ENCODE measurements around the gene VPS37C. TPM values are rescaled to one million over a fixed set of nuclear protein-coding genes. Genes with fewer than 3 reads are reported as not detected.
"Not testable (repeated sequence)": the region's sequence is repeated elsewhere in the genome, so short reads cannot be mapped to it uniquely, and the experiment has no call there.

The VPS37C gene
- total and polyA plus RNA-seq, 3 experiments from 2014 or later, result 1.3 to 10.3 (median 8.4) TPM

GRCh38 chr11:61186504-61186903, 25.3 kb upstream of the VPS37C start:
- Histone ChIP-seq H3K27me3 (ENCODE audit: insufficient read depth, low read length, poor library complexity, severe bottlenecking) (no peaks in the 10 kb centered on the region), H3K27ac (ENCODE audit: low read depth, low read length) (no peak overlapping the region), H3K9me3 (ENCODE audit: low read length) (no peaks in the 10 kb centered on the region), H3K4me1 (ENCODE audit: insufficient read depth, low read length) (no peaks in the 10 kb centered on the region), H3K4me3 (ENCODE audit: low read length) (no peak overlapping the region), H3K36me3 (ENCODE audit: insufficient read depth, low read length) (no peaks in the 10 kb centered on the region)
- H3K9me3 Mint-ChIP-seq, result peaks cover 0 to 1% (median 0%) of the 10 kb centered on the region in 5 donors
- H3K4me1 Mint-ChIP-seq, result no peaks in the 10 kb centered on the region
- no peaks in the 10 kb centered on the region for H3K36me3 Mint-ChIP-seq
- ChIA-PET CTCF (interaction anchor here (0.9 to 3.5 kb wide), 20 partner anchors 8 to 393 kb away, joined by 3 to 35 read pairs (median 4); no protein-coding TSS in a partner anchor), POLR2A (no interaction called here)
- H3K27ac Mint-ChIP-seq, result no peak overlapping the region
- no peak for DNase-seq
- H3K27me3 Mint-ChIP-seq, result peaks cover 0 to 14% of the 10 kb centered on the region in 2 donors
- no peak overlapping the region for H3K4me3 Mint-ChIP-seq

DNA sequence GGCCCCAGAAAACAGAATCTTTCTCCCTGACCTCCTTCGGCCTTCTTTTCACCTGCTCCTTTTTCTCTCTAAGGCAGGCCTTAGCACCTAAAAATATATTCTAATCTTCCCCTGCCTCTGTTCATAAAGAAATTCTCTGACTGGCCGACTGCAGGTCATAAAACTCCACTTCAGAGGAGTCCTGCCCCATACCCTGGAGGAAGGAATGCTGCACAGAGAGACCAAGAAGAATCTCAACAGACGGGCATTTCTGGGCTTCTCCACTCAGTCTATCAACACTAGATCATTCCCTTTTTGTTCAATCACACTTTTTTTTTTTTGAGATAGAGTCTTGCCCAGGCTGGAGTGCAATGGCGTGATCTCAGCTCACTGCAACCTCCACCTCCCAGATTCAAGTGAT, 22.4 kb upstream of the VPS37C start:
- Histone ChIP-seq H3K36me3 (ENCODE audit: insufficient read depth, low read length) (no peaks in the 10 kb centered on the region), H3K4me3 (ENCODE audit: low read length) (no peak overlapping the region), H3K9me3 (ENCODE audit: low read length) (no peaks in the 10 kb centered on the region), H3K27ac (ENCODE audit: low read depth, low read length) (no peak overlapping the region), H3K27me3 (ENCODE audit: insufficient read depth, low read length, poor library complexity, severe bottlenecking) (no peaks in the 10 kb centered on the region), H3K4me1 (ENCODE audit: insufficient read depth, low read length) (no peaks in the 10 kb centered on the region)
- Mint-ChIP-seq H3K4me1 (no peaks in the 10 kb centered on the region), H3K36me3 (no peaks in the 10 kb centered on the region), H3K27ac (peak overlapping the region in 1 of 8 donors; percentile 47), H3K9me3 (no peaks in the 10 kb centered on the region), H3K4me3 (no peak overlapping the region), H3K27me3 (peaks cover 6 to 20% of the 10 kb centered on the region in 2 donors)
- DNase-seq, result no peak
- POLR2A ChIA-PET, result no interaction called here
- CTCF ChIA-PET, result no interaction called here

DNA sequence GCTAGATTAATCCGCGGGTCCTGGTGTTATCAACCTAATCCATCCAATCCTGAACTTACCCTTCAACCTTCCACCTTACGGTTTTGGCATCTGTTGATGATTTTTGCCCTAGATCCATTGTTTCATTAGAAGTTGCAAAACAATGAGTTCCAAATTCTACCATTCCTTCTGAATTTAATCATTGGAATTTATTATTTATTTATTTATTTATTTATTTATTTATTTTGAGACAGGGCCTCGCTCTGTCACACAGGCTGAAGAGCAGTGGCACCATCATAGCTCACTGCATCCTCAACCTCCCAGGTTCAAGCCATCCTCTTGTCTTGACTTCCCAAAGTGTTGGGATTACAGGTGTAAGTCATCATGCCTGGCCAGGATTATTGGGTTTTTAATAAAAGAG, 20.3 kb upstream of the VPS37C start:
- POLR2A ChIA-PET, result no interaction called here
- Histone ChIP-seq H3K4me3 (ENCODE audit: low read length) (no peak overlapping the region), H3K4me1 (ENCODE audit: insufficient read depth, low read length) (no peaks in the 10 kb centered on the region), H3K27ac (ENCODE audit: low read depth, low read length) (no peak overlapping the region), H3K27me3 (ENCODE audit: insufficient read depth, low read length, poor library complexity, severe bottlenecking) (no peaks in the 10 kb centered on the region), H3K36me3 (ENCODE audit: insufficient read depth, low read length) (no peaks in the 10 kb centered on the region), H3K9me3 (ENCODE audit: low read length) (no peaks in the 10 kb centered on the region)
- Mint-ChIP-seq H3K9me3 (no peaks in the 10 kb centered on the region), H3K4me1 (no peaks in the 10 kb centered on the region), H3K36me3 (no peaks in the 10 kb centered on the region), H3K27ac (no peak overlapping the region), H3K4me3 (no peak overlapping the region), H3K27me3 (peaks cover 6 to 20% of the 10 kb centered on the region in 2 donors)
- CTCF ChIA-PET, result no interaction called here
- no peak for DNase-seq

DNA sequence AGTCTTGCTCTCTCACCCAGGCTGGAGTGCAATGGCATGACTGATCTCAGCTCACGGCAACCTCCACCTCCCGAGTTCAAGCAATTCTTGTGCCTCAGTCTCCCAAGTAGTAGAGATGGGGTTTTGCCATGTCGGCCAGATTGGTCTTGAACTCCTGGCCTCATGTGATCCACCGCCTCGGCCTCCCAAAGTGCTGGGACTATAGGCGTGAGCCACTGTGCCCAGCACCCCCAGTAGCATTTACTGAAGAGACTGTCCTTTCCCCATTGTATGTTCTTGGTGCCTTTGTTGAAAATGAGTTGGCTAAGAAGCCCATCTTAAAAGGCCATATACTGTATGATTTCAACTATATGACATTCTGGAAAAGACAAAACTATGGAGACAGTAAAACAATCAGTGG, 19.0 kb upstream of the VPS37C start:
- H3K4me3 ChIP-seq (ENCODE audit: low read length); H3K4me1 Mint-ChIP-seq; H3K4me1 ChIP-seq (ENCODE audit: insufficient read depth, low read length); POLR2A ChIA-PET; H3K36me3 Mint-ChIP-seq; H3K9me3 Mint-ChIP-seq; H3K4me3 Mint-ChIP-seq; H3K27me3 ChIP-seq (ENCODE audit: insufficient read depth, low read length, poor library complexity, severe bottlenecking); H3K27ac Mint-ChIP-seq; H3K9me3 ChIP-seq (ENCODE audit: low read length); H3K36me3 ChIP-seq (ENCODE audit: insufficient read depth, low read length); DNase-seq; H3K27ac ChIP-seq (ENCODE audit: low read depth, low read length); CTCF ChIA-PET: not testable (repeated sequence)
- peaks cover 9 to 26% of the 10 kb centered on the region in 2 donors for H3K27me3 Mint-ChIP-seq

- Histone ChIP-seq H3K27ac (ENCODE audit: low read depth, low read length) (no peak overlapping the region), H3K4me3 (ENCODE audit: low read length) (no peak overlapping the region), H3K9me3 (ENCODE audit: low read length) (no peaks in the 10 kb centered on the region), H3K4me1 (ENCODE audit: insufficient read depth, low read length) (peaks cover 13% of the 10 kb centered on the region), H3K27me3 (ENCODE audit: insufficient read depth, low read length, poor library complexity, severe bottlenecking) (no peaks in the 10 kb centered on the region), H3K36me3 (ENCODE audit: insufficient read depth, low read length) (no peaks in the 10 kb centered on the region)
- peaks cover 11 to 12% (median 12%) of the 10 kb centered on the region in 3 donors for H3K4me1 Mint-ChIP-seq
- DNase-seq, result no peak
- peaks cover 0 to 3% (median 0%) of the 10 kb centered on the region in 5 donors for H3K9me3 Mint-ChIP-seq
- peaks cover 13 to 24% of the 10 kb centered on the region in 2 donors for H3K27me3 Mint-ChIP-seq
- H3K27ac Mint-ChIP-seq, result peak overlapping the region in 1 of 8 donors; percentile 90
- ChIA-PET POLR2A (no interaction called here), CTCF (interaction anchor here (1.8 kb wide), 1 partner anchor 11 kb away, joined by 7 read pairs; no protein-coding TSS in a partner anchor)
- no peak overlapping the region for H3K4me3 Mint-ChIP-seq
- no peaks in the 10 kb centered on the region for H3K36me3 Mint-ChIP-seq
Measured at GRCh38 chr11:61176446-61176845, 15.2 kb upstream of the VPS37C start.

GRCh38 chr11:61174949-61175348, 13.7 kb upstream of the VPS37C start:
- Histone ChIP-seq H3K4me1 (ENCODE audit: insufficient read depth, low read length) (peaks cover 13% of the 10 kb centered on the region), H3K27ac (ENCODE audit: low read depth, low read length) (no peak overlapping the region), H3K9me3 (ENCODE audit: low read length) (no peaks in the 10 kb centered on the region), H3K27me3 (ENCODE audit: insufficient read depth, low read length, poor library complexity, severe bottlenecking) (no peaks in the 10 kb centered on the region), H3K4me3 (ENCODE audit: low read length) (no peak overlapping the region), H3K36me3 (ENCODE audit: insufficient read depth, low read length) (no peaks in the 10 kb centered on the region)
- CTCF ChIA-PET, result no interaction called here
- Mint-ChIP-seq H3K27ac (no peak overlapping the region), H3K9me3 (peaks cover 0 to 3% (median 0%) of the 10 kb centered on the region in 5 donors), H3K4me3 (no peak overlapping the region), H3K36me3 (no peaks in the 10 kb centered on the region), H3K27me3 (peaks cover 7 to 16% of the 10 kb centered on the region in 2 donors), H3K4me1 (peaks cover 11 to 12% (median 12%) of the 10 kb centered on the region in 3 donors)
- POLR2A ChIA-PET, result no interaction called here
- no peak for DNase-seq

GRCh38 chr11:61174273-61174672, 13.0 kb upstream of the VPS37C start:
- Mint-ChIP-seq H3K27me3 (peaks cover 7 to 12% of the 10 kb centered on the region in 2 donors), H3K4me1 (peaks cover 11 to 12% (median 12%) of the 10 kb centered on the region in 3 donors), H3K27ac (peak overlapping the region in 1 of 8 donors; percentile 23), H3K4me3 (no peak overlapping the region), H3K9me3 (peaks cover 0 to 3% (median 0%) of the 10 kb centered on the region in 5 donors), H3K36me3 (no peaks in the 10 kb centered on the region)
- no peak overlapping the region for H3K27ac ChIP-seq (ENCODE audit: low read depth, low read length)
- H3K36me3 ChIP-seq (ENCODE audit: insufficient read depth, low read length), result no peaks in the 10 kb centered on the region
- H3K4me1 ChIP-seq (ENCODE audit: insufficient read depth, low read length), result peaks cover 13% of the 10 kb centered on the region
- no peak for DNase-seq
- no peaks in the 10 kb centered on the region for H3K9me3 ChIP-seq (ENCODE audit: low read length)
- ChIA-PET CTCF (interaction anchor here (1.3 kb wide), 1 partner anchor 13 kb away, joined by 6 read pairs; no protein-coding TSS in a partner anchor), POLR2A (no interaction called here)
- H3K4me3 ChIP-seq (ENCODE audit: low read length), result no peak overlapping the region
- no peaks in the 10 kb centered on the region for H3K27me3 ChIP-seq (ENCODE audit: insufficient read depth, low read length, poor library complexity, severe bottlenecking)

DNA sequence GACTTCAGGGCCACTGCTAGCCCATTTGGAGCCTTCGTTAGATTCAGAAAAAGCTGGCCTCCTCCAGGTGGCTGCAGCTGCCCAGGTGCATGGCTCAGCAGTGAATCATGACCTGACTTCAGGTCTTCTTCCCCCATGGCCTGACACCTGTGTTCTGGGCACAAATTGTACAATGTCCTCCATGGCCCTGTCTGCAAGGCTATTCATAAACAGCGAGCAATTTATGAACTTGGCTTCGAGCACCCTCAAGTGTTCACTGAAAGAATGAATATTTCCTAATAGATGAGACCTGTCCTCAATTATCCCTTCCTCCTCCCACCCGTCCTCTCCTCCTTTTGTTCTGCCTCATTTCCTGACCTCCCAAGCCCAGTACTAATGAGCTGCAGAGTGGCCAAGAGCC, 12.2 kb upstream of the VPS37C start:
- ChIA-PET POLR2A (no interaction called here), CTCF (interaction anchor here (1.3 kb wide), 1 partner anchor 14 kb away, joined by 6 read pairs; no protein-coding TSS in a partner anchor)
- Mint-ChIP-seq H3K27me3 (peaks cover 7 to 9% of the 10 kb centered on the region in 2 donors), H3K36me3 (no peaks in the 10 kb centered on the region), H3K4me3 (no peak overlapping the region), H3K27ac (peak overlapping the region in 1 of 8 donors; percentile 49), H3K9me3 (peaks cover 0 to 3% (median 0%) of the 10 kb centered on the region in 5 donors), H3K4me1 (peaks cover 11 to 15% (median 12%) of the 10 kb centered on the region in 3 donors)
- no peak for DNase-seq
- Histone ChIP-seq H3K9me3 (ENCODE audit: low read length) (no peaks in the 10 kb centered on the region), H3K27me3 (ENCODE audit: insufficient read depth, low read length, poor library complexity, severe bottlenecking) (no peaks in the 10 kb centered on the region), H3K4me1 (ENCODE audit: insufficient read depth, low read length) (peaks cover 13% of the 10 kb centered on the region), H3K27ac (ENCODE audit: low read depth, low read length) (no peak overlapping the region), H3K36me3 (ENCODE audit: insufficient read depth, low read length) (no peaks in the 10 kb centered on the region), H3K4me3 (ENCODE audit: low read length) (no peak overlapping the region)
